Activated naive CD4-positive, alpha-beta T cell treated with anti-CD3 and anti-CD28 coated beads, Interleukin-2, amount 50 U/mL, for 24 hours (primary cell): ENCODE data around the gene PHIP.

Experiments
- H3K27ac Mint-ChIP-seq: one replicate; pipeline ENCODE4 v1.8.0; 2021; ENCODE audit warnings: mild to moderate bottlenecking, mixed read lengths
- H3K27me3 Mint-ChIP-seq: one replicate; pipeline ENCODE4 v1.8.0; 2021; ENCODE audit warnings: mixed read lengths
- H3K36me3 Mint-ChIP-seq: one replicate; pipeline ENCODE4 v1.8.0; 2021; ENCODE audit warnings: mixed read lengths
- H3K4me1 Mint-ChIP-seq: one replicate; pipeline ENCODE4 v1.8.0; 2021; ENCODE audit warnings: mixed read lengths
- H3K4me3 Mint-ChIP-seq: one replicate; pipeline ENCODE4 v1.8.0; 2021; ENCODE audit warnings: mild to moderate bottlenecking, mixed read lengths
- H3K9me3 Mint-ChIP-seq: one replicate; pipeline ENCODE4 v1.8.0; 2021; ENCODE audit warnings: mixed read lengths

The PHIP gene

GRCh38 chr6:79001415-79001814, 76.6 kb downstream of the PHIP start:
- Mint-ChIP-seq H3K4me3 (no peak overlapping the region), H3K9me3 (no peaks in the 10 kb centered on the region), H3K27me3 (no peaks in the 10 kb centered on the region), H3K27ac (no peak overlapping the region), H3K4me1 (no peaks in the 10 kb centered on the region), H3K36me3 (peaks cover 31% of the 10 kb centered on the region)

GRCh38 chr6:78999737-79000136, 78.3 kb downstream of the PHIP start:
- H3K4me1 Mint-ChIP-seq, result no peaks in the 10 kb centered on the region
- no peak overlapping the region for H3K4me3 Mint-ChIP-seq
- peaks cover 41% of the 10 kb centered on the region for H3K36me3 Mint-ChIP-seq
- no peaks in the 10 kb centered on the region for H3K27me3 Mint-ChIP-seq
- no peak overlapping the region for H3K27ac Mint-ChIP-seq
- H3K9me3 Mint-ChIP-seq, result no peaks in the 10 kb centered on the region

GRCh38 chr6:78995946-78996345, 82.1 kb downstream of the PHIP start:
- no peaks in the 10 kb centered on the region for H3K4me1 Mint-ChIP-seq
- no peaks in the 10 kb centered on the region for H3K9me3 Mint-ChIP-seq
- no peak overlapping the region for H3K4me3 Mint-ChIP-seq
- H3K27ac Mint-ChIP-seq, result no peak overlapping the region
- no peaks in the 10 kb centered on the region for H3K27me3 Mint-ChIP-seq
- peaks cover 47% of the 10 kb centered on the region for H3K36me3 Mint-ChIP-seq

- H3K4me3 Mint-ChIP-seq, result no peak overlapping the region
- no peaks in the 10 kb centered on the region for H3K9me3 Mint-ChIP-seq
- no peaks in the 10 kb centered on the region for H3K27me3 Mint-ChIP-seq
- H3K4me1 Mint-ChIP-seq, result no peaks in the 10 kb centered on the region
- H3K36me3 Mint-ChIP-seq, result peaks cover 49% of the 10 kb centered on the region
- H3K27ac Mint-ChIP-seq, result peak overlapping the region; percentile 17
Observed at GRCh38 chr6:78995346-78995745, 82.7 kb downstream of the PHIP start.

- Mint-ChIP-seq H3K4me1 (no peaks in the 10 kb centered on the region), H3K27ac (no peak overlapping the region), H3K27me3 (no peaks in the 10 kb centered on the region), H3K36me3 (peaks cover 55% of the 10 kb centered on the region), H3K4me3 (no peak overlapping the region), H3K9me3 (no peaks in the 10 kb centered on the region)
Observed at GRCh38 chr6:78993955-78994354, 84.1 kb downstream of the PHIP start.

GRCh38 chr6:78989191-78989590, 88.9 kb downstream of the PHIP start:
- H3K27ac Mint-ChIP-seq, result no peak overlapping the region

GRCh38 chr6:78986161-78986560, 91.9 kb downstream of the PHIP start:
- Mint-ChIP-seq H3K27ac (no peak overlapping the region), H3K9me3 (no peaks in the 10 kb centered on the region), H3K27me3 (no peaks in the 10 kb centered on the region), H3K4me1 (no peaks in the 10 kb centered on the region), H3K4me3 (no peak overlapping the region), H3K36me3 (peaks cover 43% of the 10 kb centered on the region)

More at GRCh38 chr6:78989191-78989590, 88.9 kb downstream of the PHIP start:
- H3K9me3 Mint-ChIP-seq, result no peaks in the 10 kb centered on the region
- peaks cover 43% of the 10 kb centered on the region for H3K36me3 Mint-ChIP-seq
- no peak overlapping the region for H3K4me3 Mint-ChIP-seq
- no peaks in the 10 kb centered on the region for H3K27me3 Mint-ChIP-seq
- H3K4me1 Mint-ChIP-seq, result no peaks in the 10 kb centered on the region

GRCh38 chr6:78984225-78984950, 93.7 kb downstream of the PHIP start:
- no peaks in the 10 kb centered on the region for H3K27me3 Mint-ChIP-seq
- H3K36me3 Mint-ChIP-seq, result peaks cover 38% of the 10 kb centered on the region
- no peaks in the 10 kb centered on the region for H3K9me3 Mint-ChIP-seq
- H3K4me1 Mint-ChIP-seq, result peaks cover 5% of the 10 kb centered on the region
- no peak overlapping the region for H3K27ac Mint-ChIP-seq
- H3K4me3 Mint-ChIP-seq, result no peak overlapping the region

- Mint-ChIP-seq H3K27me3 (no peaks in the 10 kb centered on the region), H3K36me3 (peaks cover 24% of the 10 kb centered on the region), H3K9me3 (no peaks in the 10 kb centered on the region), H3K4me1 (no peaks in the 10 kb centered on the region), H3K4me3 (no peak overlapping the region), H3K27ac (no peak overlapping the region)
Observed at GRCh38 chr6:78967191-78967590, 110.9 kb downstream of the PHIP start.

GRCh38 chr6:78966542-78966941, 111.5 kb downstream of the PHIP start:
- no peak overlapping the region for H3K27ac Mint-ChIP-seq
- H3K4me3 Mint-ChIP-seq, result no peak overlapping the region
- no peaks in the 10 kb centered on the region for H3K9me3 Mint-ChIP-seq
- H3K27me3 Mint-ChIP-seq, result no peaks in the 10 kb centered on the region
- no peaks in the 10 kb centered on the region for H3K4me1 Mint-ChIP-seq
- peaks cover 24% of the 10 kb centered on the region for H3K36me3 Mint-ChIP-seq

GRCh38 chr6:78962448-78962847, 115.6 kb downstream of the PHIP start:
- no peaks in the 10 kb centered on the region for H3K4me1 Mint-ChIP-seq
- H3K9me3 Mint-ChIP-seq, result no peaks in the 10 kb centered on the region
- H3K36me3 Mint-ChIP-seq, result peaks cover 21% of the 10 kb centered on the region
- no peaks in the 10 kb centered on the region for H3K27me3 Mint-ChIP-seq
- H3K27ac Mint-ChIP-seq, result no peak overlapping the region
- no peak overlapping the region for H3K4me3 Mint-ChIP-seq

GRCh38 chr6:78954740-78955139, 123.3 kb downstream of the PHIP start:
- H3K4me1 Mint-ChIP-seq, result no peaks in the 10 kb centered on the region
- no peaks in the 10 kb centered on the region for H3K27me3 Mint-ChIP-seq
- H3K27ac Mint-ChIP-seq, result no peak overlapping the region
- peaks cover 14% of the 10 kb centered on the region for H3K9me3 Mint-ChIP-seq
- no peak overlapping the region for H3K4me3 Mint-ChIP-seq
- H3K36me3 Mint-ChIP-seq, result peaks cover 54% of the 10 kb centered on the region

GRCh38 chr6:78953798-78954197, 124.3 kb downstream of the PHIP start:
- Mint-ChIP-seq H3K9me3 (peaks cover 14% of the 10 kb centered on the region), H3K27ac (no peak overlapping the region), H3K36me3 (peaks cover 63% of the 10 kb centered on the region), H3K27me3 (no peaks in the 10 kb centered on the region), H3K4me1 (no peaks in the 10 kb centered on the region), H3K4me3 (no peak overlapping the region)

GRCh38 chr6:78952362-78952761, 125.7 kb downstream of the PHIP start:
- Mint-ChIP-seq H3K4me3 (no peak overlapping the region), H3K27me3 (no peaks in the 10 kb centered on the region), H3K36me3 (peaks cover 63% of the 10 kb centered on the region), H3K27ac (no peak overlapping the region), H3K9me3 (peaks cover 14% of the 10 kb centered on the region), H3K4me1 (no peaks in the 10 kb centered on the region)

- no peaks in the 10 kb centered on the region for H3K27me3 Mint-ChIP-seq
- H3K4me3 Mint-ChIP-seq, result no peak overlapping the region
- peaks cover 14% of the 10 kb centered on the region for H3K9me3 Mint-ChIP-seq
- no peak overlapping the region for H3K27ac Mint-ChIP-seq
- H3K4me1 Mint-ChIP-seq, result no peaks in the 10 kb centered on the region
- H3K36me3 Mint-ChIP-seq, result peaks cover 56% of the 10 kb centered on the region
Observed at GRCh38 chr6:78948785-78949184, 129.3 kb downstream of the PHIP start.

- H3K27ac Mint-ChIP-seq, result no peak overlapping the region
- no peaks in the 10 kb centered on the region for H3K4me1 Mint-ChIP-seq
- peaks cover 14% of the 10 kb centered on the region for H3K9me3 Mint-ChIP-seq
- H3K36me3 Mint-ChIP-seq, result peaks cover 53% of the 10 kb centered on the region
- no peak overlapping the region for H3K4me3 Mint-ChIP-seq
- H3K27me3 Mint-ChIP-seq, result no peaks in the 10 kb centered on the region
Observed at GRCh38 chr6:78947962-78948361, 130.1 kb downstream of the PHIP start.

- no peaks in the 10 kb centered on the region for H3K27me3 Mint-ChIP-seq
- no peaks in the 10 kb centered on the region for H3K4me1 Mint-ChIP-seq
- no peak overlapping the region for H3K4me3 Mint-ChIP-seq
- no peak overlapping the region for H3K27ac Mint-ChIP-seq
- H3K9me3 Mint-ChIP-seq, result peaks cover 10% of the 10 kb centered on the region
- peaks cover 50% of the 10 kb centered on the region for H3K36me3 Mint-ChIP-seq
Observed at GRCh38 chr6:78947529-78947928, 130.5 kb downstream of the PHIP start.
